ENCODE measurements around the gene GGT5. TPM values are rescaled to one million over a fixed set of nuclear protein-coding genes. Genes with fewer than 3 reads are reported as not detected.

Gene GGT5
- total and polyA plus RNA-seq, 7 experiments from 2014 or later, result 0.14 to 0.77 (median 0.42) TPM; not detected in 3

DNA sequence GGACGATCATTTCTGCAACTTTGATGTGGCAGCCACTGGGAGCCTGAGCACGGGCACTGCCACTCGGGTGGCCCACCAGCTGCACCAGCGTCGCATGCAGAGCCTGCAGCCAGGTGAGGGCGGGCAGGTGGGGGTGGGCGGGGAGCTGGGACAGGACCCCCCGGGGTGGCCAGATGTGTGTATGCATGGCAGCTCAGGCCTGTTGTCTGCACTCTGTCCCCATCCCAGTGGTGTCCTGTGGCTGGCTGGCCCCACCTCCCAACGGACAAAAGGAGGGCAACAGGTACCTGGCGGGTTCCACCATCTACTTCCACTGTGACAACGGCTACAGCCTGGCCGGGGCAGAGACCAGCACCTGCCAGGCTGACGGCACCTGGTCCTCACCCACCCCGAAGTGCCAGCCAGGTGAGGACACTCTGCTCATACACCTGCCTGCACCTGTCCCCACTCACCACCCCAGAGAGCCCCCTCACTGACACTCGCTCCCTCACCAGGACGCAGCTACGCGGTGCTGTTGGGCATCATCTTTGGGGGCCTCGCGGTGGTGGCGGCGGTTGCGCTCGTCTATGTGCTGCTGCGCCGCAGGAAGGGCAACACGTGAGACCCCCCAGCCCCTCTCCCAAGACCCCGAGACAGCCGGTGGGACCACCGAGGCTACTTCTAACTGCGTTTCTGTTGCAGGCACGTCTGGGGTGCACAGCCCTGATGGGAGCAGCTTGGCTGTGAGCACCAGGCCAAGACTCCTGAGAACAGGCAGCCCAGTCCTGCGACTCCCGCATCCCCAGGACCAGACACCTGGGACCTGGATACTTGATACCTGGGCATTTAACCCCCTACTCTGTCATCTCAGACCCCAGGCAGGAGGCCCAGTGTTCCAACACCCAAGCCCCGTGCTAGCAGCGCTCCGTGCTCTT, 56.9 kb downstream of the GGT5 start:
- ATAC-seq (no peak), DNase-seq (no peak)
- Histone ChIP-seq H3K4me3 (ENCODE audit: low read length) (no peak overlapping the region), H3K36me3 (ENCODE audit: control insufficient read depth in 2 of 3, insufficient read depth in 3 of 3, low read length in 3 of 3) (no peaks in the 10 kb centered on the region), H3K4me1 (ENCODE audit: control insufficient read depth in 2 of 2, insufficient read depth in 2 of 2, low read length in 2 of 2) (no peaks in the 10 kb centered on the region), H3K9me3 (ENCODE audit: control insufficient read depth in 2 of 3, low read length in 3 of 3) (no peaks in the 10 kb centered on the region), H3K27me3 (ENCODE audit: control insufficient read depth in 2 of 2, insufficient read depth in 2 of 2, low read length in 2 of 2) (no peaks in the 10 kb centered on the region), H3K27ac (ENCODE audit: low read depth, low read length) (no peak overlapping the region)
- no peaks in the 10 kb centered on the region for H3K9me3 Mint-ChIP-seq
- ChIA-PET CTCF (no interaction called here), POLR2A (no interaction called here)
- H3K4me1 Mint-ChIP-seq, result peaks cover 0 to 11% (median 0%) of the 10 kb centered on the region in 7 donors
- H3K27me3 Mint-ChIP-seq, result no peaks in the 10 kb centered on the region
- intact Hi-C loops (cut with micrococcal nuclease), result loop anchor here in 1 of 2 donors (10.0 kb wide), 1 partner anchor 203 kb away; the partner anchor contains the start of gene GSTT2
- H3K4me3 Mint-ChIP-seq, result no peak overlapping the region
- no peak overlapping the region for H3K27ac Mint-ChIP-seq
- peaks cover 0 to 5% (median 0%) of the 10 kb centered on the region in 5 donors for H3K36me3 Mint-ChIP-seq

DNA sequence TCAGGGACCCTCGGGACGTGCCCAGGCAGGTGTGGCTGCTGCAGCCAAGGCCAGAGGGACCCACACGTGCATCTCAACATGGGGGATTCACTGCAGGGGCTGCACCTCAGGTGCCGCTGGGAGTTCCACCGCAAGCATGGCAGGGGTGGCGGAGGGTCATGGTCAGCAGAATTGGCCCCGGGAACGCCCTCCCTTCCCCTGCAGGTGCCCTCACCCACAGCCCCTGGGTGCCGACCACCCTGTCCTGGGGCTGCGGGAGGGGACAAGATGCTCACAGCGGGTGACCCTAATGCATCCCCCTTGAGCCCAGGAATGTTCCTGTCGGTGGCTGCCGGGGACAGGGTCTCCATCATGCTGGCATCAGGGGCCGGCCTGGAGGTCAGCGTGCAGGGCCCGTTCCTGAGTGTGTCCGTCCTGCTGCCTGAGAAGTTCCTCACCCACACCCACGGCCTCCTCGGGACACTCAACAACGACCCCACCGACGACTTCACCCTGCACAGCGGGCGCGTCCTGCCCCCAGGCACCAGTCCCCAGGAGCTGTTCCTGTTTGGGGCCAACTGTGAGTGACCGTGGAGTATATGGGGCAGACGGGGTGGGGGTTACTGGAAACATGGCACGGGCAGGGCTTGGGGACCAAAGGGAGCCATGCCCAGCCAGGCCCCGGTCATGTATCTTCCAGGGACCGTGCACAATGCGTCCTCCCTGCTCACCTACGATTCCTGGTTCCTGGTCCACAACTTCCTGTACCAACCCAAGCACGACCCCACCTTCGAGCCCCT, 57.8 kb downstream of the GGT5 start:
- no peak for DNase-seq
- intact Hi-C loops (cut with micrococcal nuclease), result loop anchor here in 1 of 2 donors (10.0 kb wide), 1 partner anchor 202 kb away; the partner anchor contains the start of gene GSTT2
- Mint-ChIP-seq H3K9me3 (no peaks in the 10 kb centered on the region), H3K4me3 (no peak overlapping the region), H3K27ac (no peak overlapping the region), H3K36me3 (peaks cover 0 to 5% (median 0%) of the 10 kb centered on the region in 5 donors), H3K27me3 (no peaks in the 10 kb centered on the region), H3K4me1 (peaks cover 0 to 11% (median 0%) of the 10 kb centered on the region in 7 donors)
- ChIA-PET POLR2A (no interaction called here), CTCF (no interaction called here)
- ATAC-seq, result no peak
- no peaks in the 10 kb centered on the region for H3K27me3 ChIP-seq (ENCODE audit: control insufficient read depth in 2 of 2, insufficient read depth in 2 of 2, low read length in 2 of 2)
- H3K27ac ChIP-seq (ENCODE audit: low read depth, low read length), result no peak overlapping the region
- H3K9me3 ChIP-seq (ENCODE audit: control insufficient read depth in 2 of 3, low read length in 3 of 3), result no peaks in the 10 kb centered on the region
- no peak overlapping the region for H3K4me3 ChIP-seq (ENCODE audit: low read length)
- H3K4me1 ChIP-seq (ENCODE audit: control insufficient read depth in 2 of 2, insufficient read depth in 2 of 2, low read length in 2 of 2), result no peaks in the 10 kb centered on the region
- no peaks in the 10 kb centered on the region for H3K36me3 ChIP-seq (ENCODE audit: control insufficient read depth in 2 of 3, insufficient read depth in 3 of 3, low read length in 3 of 3)

- no peaks in the 10 kb centered on the region for H3K9me3 ChIP-seq (ENCODE audit: control insufficient read depth in 2 of 3, low read length in 3 of 3)
- Mint-ChIP-seq H3K4me1 (peaks cover 0 to 11% (median 0%) of the 10 kb centered on the region in 7 donors), H3K4me3 (no peak overlapping the region), H3K9me3 (no peaks in the 10 kb centered on the region), H3K27ac (no peak overlapping the region), H3K36me3 (peaks cover 0 to 5% (median 0%) of the 10 kb centered on the region in 5 donors), H3K27me3 (no peaks in the 10 kb centered on the region)
- H3K4me3 ChIP-seq (ENCODE audit: low read length), result no peak overlapping the region
- H3K36me3 ChIP-seq (ENCODE audit: control insufficient read depth in 2 of 3, insufficient read depth in 3 of 3, low read length in 3 of 3), result no peaks in the 10 kb centered on the region
- POLR2A ChIA-PET, result no interaction called here
- no peak overlapping the region for H3K27ac ChIP-seq (ENCODE audit: low read depth, low read length)
- CTCF ChIA-PET, result interaction anchor here (0.9 kb wide), 1 partner anchor 61 kb away, joined by 3 read pairs; no protein-coding TSS in a partner anchor
- ATAC-seq, result no peak
- intact Hi-C loops (cut with micrococcal nuclease), result loop anchor here in 1 of 2 donors (10.0 kb wide), 1 partner anchor 202 kb away; the partner anchor contains the start of gene GSTT2
- H3K27me3 ChIP-seq (ENCODE audit: control insufficient read depth in 2 of 2, insufficient read depth in 2 of 2, low read length in 2 of 2), result no peaks in the 10 kb centered on the region
- no peak for DNase-seq
- no peaks in the 10 kb centered on the region for H3K4me1 ChIP-seq (ENCODE audit: control insufficient read depth in 2 of 2, insufficient read depth in 2 of 2, low read length in 2 of 2)
Observed at GRCh38 chr22:24186352-24186740, 58.5 kb downstream of the GGT5 start.

DNA sequence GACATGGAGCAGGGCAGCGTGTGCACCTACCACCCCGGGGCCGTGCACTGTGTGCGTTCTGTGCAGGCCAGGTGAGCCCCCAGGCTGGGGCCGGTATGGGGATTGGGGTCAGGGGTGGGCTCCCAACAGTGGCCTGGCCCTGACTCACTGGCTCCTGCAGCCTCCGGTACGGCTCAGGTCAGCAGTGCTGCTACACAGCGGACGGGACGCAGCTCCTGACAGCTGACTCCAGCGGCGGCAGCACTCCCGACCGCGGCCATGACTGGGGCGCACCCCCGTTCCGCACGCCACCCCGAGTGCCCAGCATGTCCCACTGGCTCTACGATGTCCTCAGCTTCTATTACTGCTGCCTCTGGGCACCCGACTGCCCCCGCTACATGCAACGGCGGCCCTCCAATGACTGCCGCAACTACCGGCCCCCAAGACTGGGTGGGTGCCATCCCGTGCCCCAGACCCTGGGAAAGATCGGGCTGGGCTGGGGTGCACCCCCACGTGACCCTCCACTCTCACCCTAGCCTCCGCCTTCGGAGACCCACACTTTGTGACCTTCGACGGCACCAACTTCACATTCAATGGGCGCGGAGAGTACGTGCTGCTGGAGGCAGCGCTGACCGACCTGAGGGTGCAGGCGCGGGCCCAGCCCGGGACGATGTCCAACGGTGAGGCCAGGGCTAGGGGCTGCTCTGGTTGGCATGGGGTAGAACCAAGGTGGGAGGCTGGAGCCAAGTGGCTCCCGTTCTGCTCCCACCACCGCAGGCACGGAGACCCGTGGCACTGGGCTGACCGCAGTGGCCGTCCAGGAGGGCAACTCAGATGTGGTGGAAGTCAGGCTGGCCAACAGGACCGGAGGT, 59.2 kb downstream of the GGT5 start:
- DNase-seq (peak in 1 of 9 donors; percentile 5), ATAC-seq (no peak)
- Mint-ChIP-seq H3K9me3 (no peaks in the 10 kb centered on the region), H3K4me1 (peaks cover 0 to 11% (median 0%) of the 10 kb centered on the region in 7 donors), H3K4me3 (no peak overlapping the region), H3K27ac (no peak overlapping the region), H3K36me3 (peaks cover 0 to 5% (median 0%) of the 10 kb centered on the region in 5 donors), H3K27me3 (no peaks in the 10 kb centered on the region)
- no peaks in the 10 kb centered on the region for H3K9me3 ChIP-seq (ENCODE audit: control insufficient read depth in 2 of 3, low read length in 3 of 3)
- intact Hi-C loops (cut with micrococcal nuclease), result loop anchor here in 1 of 2 donors (10.0 kb wide), 1 partner anchor 201 kb away; the partner anchor contains the start of gene GSTT2
- no peaks in the 10 kb centered on the region for H3K4me1 ChIP-seq (ENCODE audit: control insufficient read depth in 2 of 2, insufficient read depth in 2 of 2, low read length in 2 of 2)
- ChIA-PET CTCF (interaction anchor here (0.6 to 0.9 kb wide), 2 partner anchors 11 to 62 kb away, joined by 3 to 4 read pairs; no protein-coding TSS in a partner anchor), POLR2A (no interaction called here)
- no peak overlapping the region for H3K4me3 ChIP-seq (ENCODE audit: low read length)
- H3K36me3 ChIP-seq (ENCODE audit: control insufficient read depth in 2 of 3, insufficient read depth in 3 of 3, low read length in 3 of 3), result no peaks in the 10 kb centered on the region
- no peak overlapping the region for H3K27ac ChIP-seq (ENCODE audit: low read depth, low read length)
- no peaks in the 10 kb centered on the region for H3K27me3 ChIP-seq (ENCODE audit: control insufficient read depth in 2 of 2, insufficient read depth in 2 of 2, low read length in 2 of 2)

DNA sequence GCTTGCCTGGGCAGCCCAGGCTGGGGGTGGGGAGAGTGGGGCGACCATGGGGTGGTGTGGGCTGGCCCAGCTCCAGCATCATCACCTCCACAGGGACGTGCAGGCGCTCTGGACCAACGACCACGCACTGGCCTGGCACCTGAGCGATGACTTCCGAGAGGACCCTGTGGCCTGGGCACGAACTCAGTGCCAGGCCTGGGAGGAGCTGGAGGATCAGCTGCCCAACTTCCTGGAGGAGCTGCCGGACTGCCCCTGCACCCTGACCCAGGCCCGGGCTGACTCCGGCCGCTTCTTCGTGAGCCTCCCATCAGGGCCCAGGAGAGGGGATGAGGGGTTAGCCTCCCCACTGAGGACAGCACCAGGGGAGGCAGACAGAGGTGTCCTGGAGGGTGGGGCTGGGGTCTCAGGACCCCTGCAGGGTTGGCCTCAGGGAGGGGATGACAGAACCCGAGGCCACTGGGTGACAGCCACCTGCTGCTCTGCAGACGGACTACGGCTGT, 59.8 kb downstream of the GGT5 start:
- DNase-seq (no peak), ATAC-seq (no peak)
- Histone ChIP-seq H3K9me3 (ENCODE audit: control insufficient read depth in 2 of 3, low read length in 3 of 3) (no peaks in the 10 kb centered on the region), H3K36me3 (ENCODE audit: control insufficient read depth in 2 of 3, insufficient read depth in 3 of 3, low read length in 3 of 3) (no peaks in the 10 kb centered on the region), H3K27me3 (ENCODE audit: control insufficient read depth in 2 of 2, insufficient read depth in 2 of 2, low read length in 2 of 2) (no peaks in the 10 kb centered on the region), H3K4me1 (ENCODE audit: control insufficient read depth in 2 of 2, insufficient read depth in 2 of 2, low read length in 2 of 2) (no peaks in the 10 kb centered on the region), H3K4me3 (ENCODE audit: low read length) (no peak overlapping the region), H3K27ac (ENCODE audit: low read depth, low read length) (no peak overlapping the region)
- H3K4me1 Mint-ChIP-seq, result peaks cover 0 to 7% (median 0%) of the 10 kb centered on the region in 7 donors
- no peak overlapping the region for H3K27ac Mint-ChIP-seq
- no peak overlapping the region for H3K4me3 Mint-ChIP-seq
- H3K27me3 Mint-ChIP-seq, result no peaks in the 10 kb centered on the region
- H3K36me3 Mint-ChIP-seq, result peaks cover 0 to 5% (median 0%) of the 10 kb centered on the region in 5 donors
- intact Hi-C loops (cut with micrococcal nuclease), result loop anchor here in 1 of 2 donors (10.0 kb wide), 1 partner anchor 200 kb away; the partner anchor contains the start of gene GSTT2
- POLR2A ChIA-PET, result no interaction called here
- CTCF ChIA-PET, result no interaction called here
- no peaks in the 10 kb centered on the region for H3K9me3 Mint-ChIP-seq

All from naive thymus-derived CD4-positive, alpha-beta T cell (primary cell).